SK-N-SH treated with all-trans-retinoic acid at 6 μM for 48 hours (cell line): ENCODE measurements around the gene APOH.

Experiments used
- ATAC-seq: fragments of 200-7000 bp; cut with Tn5 transposase; 3 replicates; pipeline ENCODE4 v1.9.1; 2020; ENCODE audit warnings: mild to moderate bottlenecking, moderate library complexity
- ARNTL ChIP-seq: fragments of 450-650 bp; formaldehyde crosslinking; IDR thresholded peaks from 2 replicates; pipeline ENCODE4 v1.5.0; 2020; ENCODE audit warnings: low read depth, mild to moderate bottlenecking, moderate library complexity, borderline replicate concordance
- BACH2 ChIP-seq: fragments of 250-450 bp; sonication (Bioruptor Pico); IDR thresholded peaks from 2 replicates; pipeline ENCODE4 v1.9.0; 2021; ENCODE audit warnings: mild to moderate bottlenecking, borderline replicate concordance
- CREB5 ChIP-seq: fragments of 250-450 bp; sonication (Bioruptor Pico); IDR thresholded peaks from 2 replicates; pipeline ENCODE4 v1.5.1; 2020; ENCODE audit warnings: low read depth, mild to moderate bottlenecking, moderate library complexity
- CSDC2 ChIP-seq: fragments of 250-450 bp; sonication (Bioruptor Pico); IDR thresholded peaks from 2 replicates; pipeline ENCODE4 v1.5.0; 2020; ENCODE audit warnings: mild to moderate bottlenecking, moderate library complexity
- CSRNP3 ChIP-seq: fragments of 250-450 bp; sonication (Bioruptor Pico); IDR thresholded peaks from 2 replicates; pipeline ENCODE4 v1.5.1; 2021; ENCODE audit warnings: mild to moderate bottlenecking, moderate library complexity
- ESRRG ChIP-seq: fragments of 250-450 bp; sonication (Bioruptor Pico); IDR thresholded peaks from 2 replicates; pipeline ENCODE4 v1.6.1; 2021; ENCODE audit warnings: mild to moderate bottlenecking
- GLIS3 ChIP-seq: fragments of 250-450 bp; sonication (Bioruptor Pico); IDR thresholded peaks from 2 replicates; pipeline ENCODE4 v1.5.0; 2020; ENCODE audit warnings: mild to moderate bottlenecking, moderate library complexity
- ISL1 ChIP-seq: fragments of 250-450 bp; sonication (Bioruptor Pico); IDR thresholded peaks from 2 replicates; pipeline ENCODE4 v2.1.2; 2022; ENCODE audit warnings: mild to moderate bottlenecking, moderate library complexity
- OSR1 ChIP-seq: fragments of 250-450 bp; sonication (Bioruptor Pico); IDR thresholded peaks from 2 replicates; pipeline ENCODE4 v1.8.0; 2022; ENCODE audit warnings: moderate library complexity, mild to moderate bottlenecking, inconsistent platforms
- PATZ1 ChIP-seq: fragments of 250-450 bp; sonication (Bioruptor Pico); IDR thresholded peaks from 2 replicates; pipeline ENCODE4 v1.8.0; 2020; ENCODE audit warnings: mild to moderate bottlenecking, moderate library complexity, borderline replicate concordance
- POU6F1 ChIP-seq: fragments of 250-450 bp; sonication (Bioruptor Pico); IDR thresholded peaks from 2 replicates; pipeline ENCODE4 v1.8.0; 2021; ENCODE audit warnings: low read depth, mild to moderate bottlenecking, moderate library complexity, borderline replicate concordance
- PPARA ChIP-seq: fragments of 250-450 bp; sonication (Bioruptor Pico); IDR thresholded peaks from 2 replicates; pipeline ENCODE4 v1.5.0; 2020; ENCODE audit warnings: mild to moderate bottlenecking, borderline replicate concordance
- RARB ChIP-seq: fragments of 250-450 bp; sonication (Bioruptor Pico); IDR thresholded peaks from 2 replicates; pipeline ENCODE4 v1.8.0; 2021; ENCODE audit warnings: mild to moderate bottlenecking, moderate library complexity
- SNAI2 ChIP-seq: fragments of 250-450 bp; sonication (Bioruptor Pico); IDR thresholded peaks from 2 replicates; pipeline ENCODE4 v1.5.0; 2020; ENCODE audit warnings: mild to moderate bottlenecking, moderate library complexity
- TOX ChIP-seq: fragments of 250-450 bp; sonication (Bioruptor Pico); IDR thresholded peaks from 2 replicates; pipeline ENCODE4 v1.8.0; 2021; ENCODE audit warnings: mild to moderate bottlenecking, moderate library complexity, borderline replicate concordance
- TSHZ2 ChIP-seq: fragments of 250-450 bp; sonication (Bioruptor Pico); IDR thresholded peaks from 2 replicates; pipeline ENCODE4 v1.5.0; 2020; ENCODE audit warnings: mild to moderate bottlenecking, moderate library complexity
- ZFP3 ChIP-seq: fragments of 250-450 bp; sonication (Bioruptor Pico); IDR thresholded peaks from 2 replicates; pipeline ENCODE4 v1.5.0; 2020; ENCODE audit warnings: mild to moderate bottlenecking, moderate library complexity
- ZFP30 ChIP-seq: fragments of 450-650 bp; formaldehyde crosslinking; IDR thresholded peaks from 2 replicates; pipeline ENCODE4 v1.5.0; 2022; ENCODE audit warnings: mild to moderate bottlenecking, moderate library complexity
- ZNF565 ChIP-seq: fragments of 450-650 bp; formaldehyde crosslinking; conservative IDR thresholded peaks from 2 replicates; pipeline ENCODE4 v1.5.0; 2020; ENCODE audit warnings: low read depth, mild to moderate bottlenecking, moderate library complexity
- ZNF8 ChIP-seq: fragments of 450-650 bp; formaldehyde crosslinking; IDR thresholded peaks from 2 replicates; pipeline ENCODE4 v1.5.0; 2020; ENCODE audit warnings: mild to moderate bottlenecking, moderate library complexity

Gene APOH

GRCh38 chr17:66187718-66188117 is 41.5 kb downstream of the APOH start:
- no peak for TF ChIP-seq OSR1 (CRISPR knock-in tag)
- TF ChIP-seq SNAI2 (CRISPR knock-in tag): no peak
- no peak for TF ChIP-seq CSRNP3 (CRISPR knock-in tag)
- TF ChIP-seq PATZ1 (CRISPR knock-in tag): no peak
- TF ChIP-seq ZFP30 (CRISPR knock-in tag): no peak
- TF ChIP-seq ZNF8 (CRISPR knock-in tag): no peak
- TF ChIP-seq POU6F1 (CRISPR knock-in tag): no peak
- TF ChIP-seq ISL1: no peak
- no peak for TF ChIP-seq TSHZ2 (CRISPR knock-in tag)
- TF ChIP-seq CREB5 (CRISPR knock-in tag): no peak
- TF ChIP-seq RARB (CRISPR knock-in tag): no peak
- no peak for TF ChIP-seq CSDC2 (CRISPR knock-in tag)
- no peak for TF ChIP-seq ARNTL (CRISPR knock-in tag)
- TF ChIP-seq GLIS3: no peak
- TF ChIP-seq ZNF565 (CRISPR knock-in tag): no peak
- no peak for TF ChIP-seq ESRRG (CRISPR knock-in tag)
- TF ChIP-seq PPARA: no peak
- TF ChIP-seq ZFP3 (CRISPR knock-in tag): no peak
- no peak for ATAC-seq

GRCh38 chr17:66185862-66186261 is 43.4 kb downstream of the APOH start:
- TF ChIP-seq ZFP3 (CRISPR knock-in tag) (no peak), OSR1 (CRISPR knock-in tag) (no peak), POU6F1 (CRISPR knock-in tag) (no peak), SNAI2 (CRISPR knock-in tag) (no peak), ESRRG (CRISPR knock-in tag) (no peak), CREB5 (CRISPR knock-in tag) (no peak), ZNF565 (CRISPR knock-in tag) (no peak), RARB (CRISPR knock-in tag) (no peak), BACH2 (CRISPR knock-in tag) (no peak), GLIS3 (no peak), ZNF8 (CRISPR knock-in tag) (no peak), TOX (CRISPR knock-in tag) (no peak), TSHZ2 (CRISPR knock-in tag) (no peak), CSDC2 (CRISPR knock-in tag) (no peak)
- no peak for ATAC-seq
